ENCODE results near the gene DSP. TPM values are rescaled to one million over a fixed set of nuclear protein-coding genes. Genes with fewer than 3 reads are reported as not detected.

Gene DSP
- total RNA-seq, 1 experiment from 2014 or later: 104 TPM

- ChIA-PET POLR2A (no interaction called here), CTCF (no interaction called here), RAD21 (ENCODE audit: low non-redundant PET in 1 of 2, low total read pairs in 2 of 2, uncharacterized antibody in 2 of 2, unreplicated experiment in 2 of 2) (no interaction called here)
- Histone ChIP-seq H3K9ac (ENCODE audit: low read length) (no peak overlapping the region), H3K4me2 (ENCODE audit: low read length) (no peak overlapping the region), H4K20me1 (ENCODE audit: insufficient read depth) (no peaks in the 10 kb centered on the region), H3K4me3 (replicated peaks in 1 of 2; ENCODE audit: low read depth in 1 of 2, low read length in 2 of 2) (no peak overlapping the region), H3K9me2 (ENCODE audit: insufficient read depth) (no peaks in the 10 kb centered on the region), H3K27me3 (ENCODE audit: insufficient read depth, low read length) (no peaks in the 10 kb centered on the region), H2AFZ (ENCODE audit: low read depth, low read length, poor library complexity, severe bottlenecking) (no peak overlapping the region), H3K4me1 (ENCODE audit: control insufficient read depth in 1 of 2, insufficient read depth in 2 of 2, low read length in 2 of 2) (no peaks in the 10 kb centered on the region), H3K9me3 (ENCODE audit: control insufficient read depth in 1 of 2, insufficient read depth in 1 of 2, low read depth in 1 of 2, low read length in 2 of 2) (no peaks in the 10 kb centered on the region), H3K79me2 (ENCODE audit: insufficient read depth, low read length) (no peaks in the 10 kb centered on the region), H3K27ac (ENCODE audit: low read depth, low read length) (no peak overlapping the region), H3K36me3 (ENCODE audit: control insufficient read depth in 1 of 2, insufficient read depth in 2 of 2, low read length in 2 of 2) (peaks cover 77 to 90% of the 10 kb centered on the region in 2 experiments)
- no peak for TF ChIP-seq EZH2 (IDR thresholded peaks at IDR 0.05)
- TF ChIP-seq RAD21 (IDR thresholded peaks at IDR 0.05; ENCODE audit: low read depth): no peak
- TF ChIP-seq YY1 (IDR thresholded peaks at IDR 0.05; ENCODE audit: extremely low read depth, insufficient replicate concordance, low read depth, low read length): no peak
- TF ChIP-seq CTCF (IDR thresholded peaks at IDR 0.05 in 2 of 3, conservative IDR thresholded peaks at IDR 0.05 in 1 of 3; ENCODE audit: borderline replicate concordance in 1 of 3, insufficient read depth in 1 of 3, low read depth in 2 of 3, low read length in 2 of 3): no peak
- no peak for TF ChIP-seq EZH2phosphoT487 (IDR thresholded peaks at IDR 0.05; ENCODE audit: borderline replicate concordance)
- TF ChIP-seq ZNF274 (IDR thresholded peaks at IDR 0.05; ENCODE audit: low read depth, low read length): no peak
- no peak for TF ChIP-seq CEBPB (IDR thresholded peaks at IDR 0.05; ENCODE audit: low read depth)
- TF ChIP-seq ATF3 (IDR thresholded peaks at IDR 0.05): no peak
- no peak for TF ChIP-seq SRF (IDR thresholded peaks at IDR 0.05; ENCODE audit: low read depth)
- TF ChIP-seq ZBTB33 (IDR thresholded peaks at IDR 0.05; ENCODE audit: extremely low read depth, insufficient replicate concordance, low read length): no peak
- TF ChIP-seq MAX (IDR thresholded peaks at IDR 0.05): no peak
- TF ChIP-seq POLR2AphosphoS5 (IDR thresholded peaks at IDR 0.05; ENCODE audit: low read depth, low read length): no peak
- TF ChIP-seq SP1 (IDR thresholded peaks at IDR 0.05; ENCODE audit: low read depth): no peak
- TF ChIP-seq FOSL1 (IDR thresholded peaks at IDR 0.05; ENCODE audit: low read depth): no peak
- no peak for TF ChIP-seq ZFX (IDR thresholded peaks at IDR 0.05)
- no peak for TF ChIP-seq POLR2A (IDR thresholded peaks at IDR 0.05; ENCODE audit: borderline replicate concordance, extremely low read depth, insufficient read depth, insufficient read length)
- TF ChIP-seq ELF1 (IDR thresholded peaks at IDR 0.05; ENCODE audit: borderline replicate concordance, low read depth): no peak
- TF ChIP-seq REST (IDR thresholded peaks at IDR 0.05; ENCODE audit: low read depth): no peak
- TF ChIP-seq CBX3 (IDR thresholded peaks at IDR 0.05; ENCODE audit: low read depth): no peak
- no TSS peak for BruUV-seq (replicated peaks)
- no peak for ATAC-seq
- DNase-seq (ENCODE audit: low read depth, low spot score): no peak
- intact Hi-C loops (cut with micrococcal nuclease): no loop called here
Observed at GRCh38 chr6:7578516-7578915, 37.0 kb downstream of the DSP start.

Measured in HCT116 (cell line).